Psoas muscle (tissue), 8 donors: ENCODE data around the gene LAMC1. TPM values are rescaled to one million over a fixed set of nuclear protein-coding genes. Genes with fewer than 3 reads are reported as not detected.
A peak's percentile ranks its signal among the peaks of the same experiment; 100 is the strongest.

Experiments
- ATAC-seq, 4 donors: fragments of 200-7000 bp; cut with Tn5 transposase; one replicate each; pipeline ENCODE4 v1.9.1; 2020; ENCODE audit warnings: moderate library complexity in 3 of 4, mild to moderate bottlenecking in 2 of 4
- DNase-seq, 2 donors: peaks; one replicate each; pipeline ENCODE4 v3.0.0-alpha.2; 2020
- H3K27ac ChIP-seq: fragments of 200-600 bp; one replicate; pipeline ENCODE4 v1.8.0; 2022
- H3K27me3 ChIP-seq, 3 donors: fragments of 200-600 bp in 1 of 3; one replicate each; pipeline versions ENCODE4 v1.6.1 to v1.8.0; 2013 to 2022; ENCODE audit warnings: low read length in 2 of 3, mild to moderate bottlenecking in 2 of 3, moderate library complexity in 1 of 3; ENCODE audit not compliant: insufficient read depth in 3 of 3
- H3K36me3 ChIP-seq, 2 donors: fragments of 200-600 bp in 1 of 2; one replicate each; pipeline versions ENCODE4 v1.6.1 to v1.8.0; 2013 to 2022; ENCODE audit warnings: low read depth in 1 of 2, mild to moderate bottlenecking in 1 of 2, moderate library complexity in 1 of 2; ENCODE audit not compliant: insufficient read depth in 1 of 2
- H3K4me1 ChIP-seq: fragments of 200-600 bp; one replicate; pipeline ENCODE4 v1.8.0; 2022
- H3K4me3 ChIP-seq: fragments of 200-600 bp; one replicate; pipeline ENCODE4 v1.8.0; 2022; ENCODE audit warnings: mild to moderate bottlenecking
- H3K9me3 ChIP-seq: fragments of 200-600 bp; one replicate; pipeline ENCODE4 v1.8.0; 2022
- WGBS, 3 donors: extraction: QIAGEN DNeasy Blood & Tissue Kit; methylation state at CpG; one replicate each; pipeline versions ENCODE4 v1.1.6 to v1.1.7; 2013; 5-methylcytosine and 5-hydroxymethylcytosine counted together
- intact Hi-C, 2 donors: fragments of 100-400 bp; cut with DNase I; formaldehyde crosslinking; loops; one replicate each; pipeline versions ENCODE4 v1.11.0 to v1.14.2; 2022
- polyA plus RNA-seq, 3 donors: library from polyadenylated mRNA; stranded (reverse); fragments of 200-250 nt; gene quantifications; one replicate each; pipeline ENCODE4 v1.2.3, GENCODE V29; 2013
- total RNA-seq, 4 donors: library from RNA; stranded (reverse); fragmentation: NEBNext Ultra II Directional in 2 of 4; extraction: Animal tissue kit (Norgen Biotek cat#: 25700) in 2 of 4; gene quantifications; one replicate each; pipeline versions ENCODE4 v1.2.1 to v1.2.4, GENCODE V29; 2021 to 2023
- TF ChIP-seq, protein P1 (sequence below): fragments of 200-600 bp; IDR thresholded peaks from one replicate; pipeline ENCODE4 v1.8.0; 2022; ENCODE audit warnings: antibody characterized with exemption
- donor health status: healthy with polysubstance abuse.
- donor health status: DM: no; HTN: no; CAD: no; lungs with moderate emphysema.
- donor health status: Bipolar disorder and iron deficiency.
- donor health status: healthy.
- donor health status: DM: yes; HTN: yes; CAD: no.
- donor health status: DM: no; HTN: no; CAD: no.
- donor health status: DM: no; HTN: no; CAD: no.
- donor health status: DM: yes; HTN: yes; CAD: no.

LAMC1 gene
- total and polyA plus RNA-seq, 7 donors = 28.0 to 94.4 (median 71.4) TPM

DNA sequence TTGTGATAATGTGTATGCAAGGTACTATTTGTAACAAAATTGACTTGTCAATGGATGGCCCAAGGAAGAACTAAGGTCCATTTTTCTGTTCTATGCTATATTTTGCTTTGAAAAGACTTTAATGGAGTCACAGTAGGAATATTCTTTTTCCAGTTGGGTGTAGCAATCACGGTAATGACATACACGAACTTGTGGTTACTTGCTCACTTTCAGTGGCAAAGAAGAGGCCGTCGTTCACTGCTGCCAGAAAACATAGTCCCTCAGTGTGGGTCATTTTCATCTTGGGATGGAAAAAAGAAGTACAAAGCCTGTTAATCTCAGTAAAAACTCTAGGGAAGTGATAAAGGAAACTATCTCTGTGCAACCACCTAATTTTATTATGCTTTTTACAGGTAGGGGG, 115.1 kb downstream of the LAMC1 start:
- Histone ChIP-seq H3K9me3 (no peaks in the 10 kb centered on the region), H3K4me1 (peaks cover 8% of the 10 kb centered on the region), H3K36me3 (peaks cover 9 to 95% of the 10 kb centered on the region in 2 donors), H3K27me3 (no peaks in the 10 kb centered on the region), H3K27ac (peak overlapping the region; percentile 34), H3K4me3 (no peak overlapping the region)
- ATAC-seq (no peak), DNase-seq (no peak)
- WGBS, 3 donors = 53 to 66% (median 59%) methylated on average over 4 of the region's 4 CpGs
- TF ChIP-seq, protein P1, sequence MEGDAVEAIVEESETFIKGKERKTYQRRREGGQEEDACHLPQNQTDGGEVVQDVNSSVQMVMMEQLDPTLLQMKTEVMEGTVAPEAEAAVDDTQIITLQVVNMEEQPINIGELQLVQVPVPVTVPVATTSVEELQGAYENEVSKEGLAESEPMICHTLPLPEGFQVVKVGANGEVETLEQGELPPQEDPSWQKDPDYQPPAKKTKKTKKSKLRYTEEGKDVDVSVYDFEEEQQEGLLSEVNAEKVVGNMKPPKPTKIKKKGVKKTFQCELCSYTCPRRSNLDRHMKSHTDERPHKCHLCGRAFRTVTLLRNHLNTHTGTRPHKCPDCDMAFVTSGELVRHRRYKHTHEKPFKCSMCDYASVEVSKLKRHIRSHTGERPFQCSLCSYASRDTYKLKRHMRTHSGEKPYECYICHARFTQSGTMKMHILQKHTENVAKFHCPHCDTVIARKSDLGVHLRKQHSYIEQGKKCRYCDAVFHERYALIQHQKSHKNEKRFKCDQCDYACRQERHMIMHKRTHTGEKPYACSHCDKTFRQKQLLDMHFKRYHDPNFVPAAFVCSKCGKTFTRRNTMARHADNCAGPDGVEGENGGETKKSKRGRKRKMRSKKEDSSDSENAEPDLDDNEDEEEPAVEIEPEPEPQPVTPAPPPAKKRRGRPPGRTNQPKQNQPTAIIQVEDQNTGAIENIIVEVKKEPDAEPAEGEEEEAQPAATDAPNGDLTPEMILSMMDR = no peak
- intact Hi-C loops = loop anchor here in 1 of 2 donors (5.0 kb wide), 1 partner anchor 256 kb away; no protein-coding TSS in a partner anchor

DNA sequence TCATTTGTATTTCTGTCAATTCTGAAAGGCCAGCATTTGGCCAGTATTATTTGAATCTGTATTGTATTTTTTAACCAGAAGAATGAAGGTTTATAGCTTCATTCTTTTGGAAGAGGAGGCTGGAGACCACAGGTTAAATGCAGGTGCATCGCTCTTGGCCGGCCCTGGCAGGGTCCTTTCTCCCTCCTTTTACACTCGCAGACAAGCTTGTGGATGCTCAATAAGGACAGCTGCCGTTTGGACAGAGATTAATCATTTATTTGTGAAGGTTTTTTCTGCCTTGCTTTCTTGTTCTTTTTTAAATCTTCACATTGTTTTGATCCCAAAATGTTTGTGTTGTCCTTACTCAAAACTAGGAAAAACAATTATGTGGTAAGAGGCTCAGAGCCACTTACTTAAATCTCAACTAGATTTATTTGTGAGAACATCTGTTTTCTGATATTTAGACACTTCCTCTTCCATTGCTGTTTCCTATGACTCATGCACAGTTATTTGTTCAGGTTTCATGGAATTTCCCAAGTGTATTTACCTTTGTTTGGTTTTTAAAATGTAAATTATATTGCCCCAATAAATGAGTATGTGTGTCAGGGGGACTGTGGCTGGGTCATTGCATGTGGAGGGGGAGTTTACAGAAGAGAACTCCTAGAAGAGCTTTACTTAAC, 116.2 kb downstream of the LAMC1 start:
- Histone ChIP-seq H3K4me3 (no peak overlapping the region), H3K27ac (peak overlapping the region; percentile 37), H3K27me3 (no peaks in the 10 kb centered on the region), H3K9me3 (no peaks in the 10 kb centered on the region), H3K36me3 (peaks cover 9 to 95% of the 10 kb centered on the region in 2 donors), H3K4me1 (peaks cover 8% of the 10 kb centered on the region)
- ATAC-seq (peak in 1 of 4 donors; percentile 37), DNase-seq (no peak)
- intact Hi-C loops = loop anchor here in 1 of 2 donors (5.0 kb wide), 1 partner anchor 257 kb away; no protein-coding TSS in a partner anchor
- TF ChIP-seq, protein P1 = no peak
- 48 to 63% (median 60%) methylated on average over 4 of the region's 4 CpGs for WGBS, 3 donors

DNA sequence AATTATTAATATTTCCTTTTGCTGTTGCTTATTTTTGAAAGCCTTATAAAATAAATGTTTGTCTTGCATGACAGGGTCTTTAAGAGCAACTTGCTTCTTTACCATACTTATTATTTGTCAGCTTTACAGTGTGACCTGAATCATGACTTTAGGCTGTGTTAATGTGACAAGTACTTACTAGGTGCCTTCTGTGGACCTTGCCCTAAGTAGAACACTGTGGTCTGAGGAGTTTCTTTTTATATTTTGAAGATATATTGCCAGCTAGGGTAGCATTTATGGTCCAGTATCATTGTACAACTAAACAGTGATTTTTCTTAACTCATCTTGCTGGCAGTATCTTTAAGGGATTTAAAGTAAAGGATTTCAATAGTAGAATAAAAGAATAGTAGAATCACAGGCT, 117.4 kb downstream of the LAMC1 start:
- intact Hi-C loops = no loop called here
- Histone ChIP-seq H3K4me3 (no peak overlapping the region), H3K27me3 (no peaks in the 10 kb centered on the region), H3K9me3 (no peaks in the 10 kb centered on the region), H3K27ac (no peak overlapping the region), H3K36me3 (peaks cover 9 to 89% of the 10 kb centered on the region in 2 donors), H3K4me1 (peaks cover 8% of the 10 kb centered on the region)
- ATAC-seq (no peak), DNase-seq (no peak)
- TF ChIP-seq, protein P1 = no peak

DNA sequence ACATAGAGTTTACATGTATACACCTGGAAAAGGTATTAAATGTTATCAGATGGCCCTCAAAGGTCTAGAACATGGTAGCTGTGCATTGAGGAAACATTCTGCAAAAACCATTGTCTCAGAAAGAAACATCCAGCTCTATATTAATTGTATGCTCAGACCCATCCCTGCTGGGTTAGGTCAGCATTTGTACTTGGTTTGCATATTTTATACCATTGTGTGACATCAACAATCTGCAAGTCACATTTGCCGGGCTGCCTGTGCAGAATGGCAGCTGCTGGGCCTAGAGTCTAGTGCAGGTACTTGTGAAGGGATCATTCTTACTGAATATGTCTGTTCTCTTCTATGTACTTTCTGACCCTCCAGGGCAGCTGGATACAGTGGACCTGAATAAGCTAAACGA, 119.0 kb downstream of the LAMC1 start:
- peaks cover 6 to 74% of the 10 kb centered on the region in 2 donors for H3K36me3 ChIP-seq
- ATAC-seq (no peak), DNase-seq (no peak)
- H3K4me3 ChIP-seq = no peak overlapping the region
- TF ChIP-seq, protein P1 = no peak
- H3K9me3 ChIP-seq = no peaks in the 10 kb centered on the region
- peaks cover 8% of the 10 kb centered on the region for H3K4me1 ChIP-seq
- intact Hi-C loops = no loop called here
- no peak overlapping the region for H3K27ac ChIP-seq
- WGBS, 3 donors = 64 to 70% (median 66%) methylated on average over 2 of the region's 2 CpGs
- no peaks in the 10 kb centered on the region for H3K27me3 ChIP-seq
